Measurements from ENCODE around the gene DGCR8.

DGCR8 gene

DNA sequence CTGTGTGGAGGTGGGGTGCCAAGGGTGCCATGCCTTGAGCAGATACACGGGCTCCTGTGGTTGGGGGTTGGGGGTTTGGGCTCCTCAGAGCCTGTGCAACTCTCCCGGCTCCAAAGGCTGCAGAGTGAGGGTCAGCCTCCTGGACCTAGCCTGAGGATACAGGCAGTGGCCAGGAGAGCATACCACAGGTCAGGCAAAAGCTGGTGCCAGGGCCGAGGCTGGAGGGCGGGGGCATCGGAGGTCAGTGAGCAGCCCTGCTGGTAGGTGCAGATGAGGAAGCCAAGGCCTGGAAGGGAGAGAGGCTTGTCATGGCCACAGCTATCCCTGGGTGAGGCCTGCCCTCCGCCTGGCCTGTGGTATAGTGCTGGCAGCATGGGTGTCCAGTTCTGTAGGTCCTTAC is 25.6 kb upstream of the DGCR8 start:
- no peak overlapping the region for H2BK120ac ChIP-seq (ENCODE audit: low read depth, low read length)
- no peak overlapping the region for H3K4me2 ChIP-seq (ENCODE audit: low read length)
- WGBS (ENCODE audit: extremely low coverage, insufficient coverage, low lambda C conversion rate): no CpG with 5 or more reads among the region's 6 CpGs
- H2BK5ac ChIP-seq (ENCODE audit: low read length): no peak overlapping the region
- no peak overlapping the region for H3K4ac ChIP-seq (ENCODE audit: low read depth, low read length)
- H3K4me1 ChIP-seq (ENCODE audit: control insufficient read depth, low read depth, low read length): no peaks in the 10 kb centered on the region
- H3K9ac ChIP-seq (ENCODE audit: low read length): no peak overlapping the region
- no peaks in the 10 kb centered on the region for H3K36me3 ChIP-seq (ENCODE audit: control insufficient read depth, insufficient read depth, low read length)
- H4K5ac ChIP-seq (ENCODE audit: low read length): no peak overlapping the region
- H3K79me2 ChIP-seq (ENCODE audit: control insufficient read depth, insufficient read depth, low read length): no peaks in the 10 kb centered on the region
- no peak overlapping the region for H3K27ac ChIP-seq (ENCODE audit: low read depth, low read length)
- no peak overlapping the region for H3K23ac ChIP-seq (ENCODE audit: low read length)
- no peaks in the 10 kb centered on the region for H3K27me3 ChIP-seq (ENCODE audit: insufficient read depth, low read length, poor library complexity)
- H2BK15ac ChIP-seq (replicated peaks; ENCODE audit: low read depth): no peak overlapping the region
- H3K18ac ChIP-seq (ENCODE audit: low read length): no peak overlapping the region
- DNase-seq: no peak
- H3K79me1 ChIP-seq (ENCODE audit: low read length): no peaks in the 10 kb centered on the region
- H2AK5ac ChIP-seq (ENCODE audit: low read length): no peak overlapping the region
- H3K4me3 ChIP-seq (ENCODE audit: low read length): no peak overlapping the region
- H3K56ac ChIP-seq (ENCODE audit: low read length): no peak overlapping the region
- no peak overlapping the region for H4K8ac ChIP-seq (ENCODE audit: low read depth, low read length)

DNA sequence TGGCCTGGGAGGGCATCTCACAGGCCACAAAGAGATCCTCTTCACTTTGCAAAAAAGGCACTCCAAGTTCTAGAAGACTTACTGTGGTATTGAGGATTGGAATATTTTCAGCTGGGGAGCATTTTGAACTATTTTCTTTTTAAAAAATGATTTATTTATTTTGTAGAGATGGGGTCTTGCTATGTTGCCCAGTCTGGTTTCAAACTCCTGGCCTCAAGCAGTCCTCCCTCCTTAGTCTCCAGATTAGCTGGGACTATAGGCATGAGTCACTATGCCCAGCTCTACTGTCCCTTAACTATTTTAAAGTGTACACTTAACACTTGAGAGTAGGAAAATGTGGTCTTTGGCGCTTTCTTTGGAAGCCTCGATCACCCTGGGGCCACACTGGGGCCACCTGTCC is 24.9 kb upstream of the DGCR8 start:
- Histone ChIP-seq H3K27ac (ENCODE audit: low read depth, low read length) (no peak overlapping the region), H3K79me2 (ENCODE audit: control insufficient read depth, insufficient read depth, low read length) (no peaks in the 10 kb centered on the region), H3K4ac (ENCODE audit: low read depth, low read length) (no peak overlapping the region), H3K9ac (ENCODE audit: low read length) (no peak overlapping the region), H3K18ac (ENCODE audit: low read length) (no peak overlapping the region), H2BK15ac (replicated peaks; ENCODE audit: low read depth) (no peak overlapping the region), H3K4me3 (ENCODE audit: low read length) (no peak overlapping the region), H2BK5ac (ENCODE audit: low read length) (no peak overlapping the region), H3K27me3 (ENCODE audit: insufficient read depth, low read length, poor library complexity) (no peaks in the 10 kb centered on the region), H3K4me2 (ENCODE audit: low read length) (no peak overlapping the region), H3K4me1 (ENCODE audit: control insufficient read depth, low read depth, low read length) (no peaks in the 10 kb centered on the region), H3K56ac (ENCODE audit: low read length) (no peak overlapping the region), H2AK5ac (ENCODE audit: low read length) (no peak overlapping the region), H3K79me1 (ENCODE audit: low read length) (no peaks in the 10 kb centered on the region), H3K36me3 (ENCODE audit: control insufficient read depth, insufficient read depth, low read length) (no peaks in the 10 kb centered on the region), H4K8ac (ENCODE audit: low read depth, low read length) (no peak overlapping the region), H4K5ac (ENCODE audit: low read length) (no peak overlapping the region), H3K23ac (ENCODE audit: low read length) (no peak overlapping the region), H2BK120ac (ENCODE audit: low read depth, low read length) (no peak overlapping the region)
- no peak for DNase-seq
- no CpG with 5 or more reads among the region's 2 CpGs for WGBS (ENCODE audit: extremely low coverage, insufficient coverage, low lambda C conversion rate)

DNA sequence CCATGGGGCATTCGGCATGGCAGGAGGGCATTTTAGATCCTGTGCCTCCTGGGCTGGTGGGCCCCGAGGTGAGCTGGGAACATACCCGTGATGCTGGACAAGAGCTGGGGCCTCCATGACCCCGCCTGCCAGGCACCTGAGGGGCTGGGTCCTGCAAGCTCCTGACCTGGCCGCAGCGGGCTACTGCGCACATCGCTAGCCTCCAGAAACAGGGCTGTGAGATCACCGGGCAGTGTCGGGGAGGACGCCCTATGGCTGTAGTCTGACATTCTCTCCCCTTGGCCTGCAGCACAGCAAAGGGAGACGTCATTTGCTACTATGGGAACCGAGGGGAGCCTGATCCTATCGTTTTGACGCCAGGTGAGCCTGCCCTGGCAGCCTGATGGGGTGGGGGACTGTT is 24.4 kb upstream of the DGCR8 start:
- H4K8ac ChIP-seq (ENCODE audit: low read depth, low read length): no peak overlapping the region
- no peaks in the 10 kb centered on the region for H3K4me1 ChIP-seq (ENCODE audit: control insufficient read depth, low read depth, low read length)
- H3K27me3 ChIP-seq (ENCODE audit: insufficient read depth, low read length, poor library complexity): no peaks in the 10 kb centered on the region
- H2BK15ac ChIP-seq (replicated peaks; ENCODE audit: low read depth): no peak overlapping the region
- H3K56ac ChIP-seq (ENCODE audit: low read length): no peak overlapping the region
- no peak overlapping the region for H2BK120ac ChIP-seq (ENCODE audit: low read depth, low read length)
- H3K79me1 ChIP-seq (ENCODE audit: low read length): no peaks in the 10 kb centered on the region
- H4K5ac ChIP-seq (ENCODE audit: low read length): no peak overlapping the region
- H3K36me3 ChIP-seq (ENCODE audit: control insufficient read depth, insufficient read depth, low read length): no peaks in the 10 kb centered on the region
- H3K4me2 ChIP-seq (ENCODE audit: low read length): no peak overlapping the region
- no peak overlapping the region for H3K9ac ChIP-seq (ENCODE audit: low read length)
- no peak for DNase-seq
- no peak overlapping the region for H2BK5ac ChIP-seq (ENCODE audit: low read length)
- H3K79me2 ChIP-seq (ENCODE audit: control insufficient read depth, insufficient read depth, low read length): no peaks in the 10 kb centered on the region
- H3K4me3 ChIP-seq (ENCODE audit: low read length): no peak overlapping the region
- H3K27ac ChIP-seq (ENCODE audit: low read depth, low read length): no peak overlapping the region
- no peak overlapping the region for H3K4ac ChIP-seq (ENCODE audit: low read depth, low read length)
- H3K18ac ChIP-seq (ENCODE audit: low read length): no peak overlapping the region
- no peak overlapping the region for H2AK5ac ChIP-seq (ENCODE audit: low read length)
- WGBS (ENCODE audit: extremely low coverage, insufficient coverage, low lambda C conversion rate): no CpG with 5 or more reads among the region's 15 CpGs
- H3K23ac ChIP-seq (ENCODE audit: low read length): no peak overlapping the region

DNA sequence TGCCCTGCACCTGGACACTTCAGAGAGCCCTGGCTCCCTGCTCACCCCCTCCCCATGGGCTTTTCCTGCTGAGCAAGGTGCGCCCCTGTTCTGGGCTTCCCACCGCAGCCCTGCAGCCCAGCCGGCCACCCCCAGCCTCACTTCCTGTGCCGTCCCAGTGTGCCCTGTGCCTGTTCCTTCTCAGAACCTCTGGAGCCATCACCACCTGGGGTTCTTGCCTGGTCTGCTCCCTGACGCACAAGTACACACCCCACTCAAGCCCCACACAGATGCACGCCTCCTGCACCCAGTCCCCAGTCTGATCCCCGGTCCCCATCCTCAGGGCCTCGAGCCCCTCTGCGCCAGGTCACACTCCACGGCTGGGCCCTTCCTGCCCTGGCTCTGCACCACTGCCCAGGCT is 23.9 kb upstream of the DGCR8 start:
- Histone ChIP-seq H2BK120ac (ENCODE audit: low read depth, low read length) (no peak overlapping the region), H4K5ac (ENCODE audit: low read length) (no peak overlapping the region), H3K27ac (ENCODE audit: low read depth, low read length) (no peak overlapping the region), H2BK15ac (replicated peaks; ENCODE audit: low read depth) (no peak overlapping the region), H3K18ac (ENCODE audit: low read length) (no peak overlapping the region), H3K56ac (ENCODE audit: low read length) (no peak overlapping the region), H4K8ac (ENCODE audit: low read depth, low read length) (no peak overlapping the region), H3K27me3 (ENCODE audit: insufficient read depth, low read length, poor library complexity) (no peaks in the 10 kb centered on the region), H2AK5ac (ENCODE audit: low read length) (no peak overlapping the region), H3K79me2 (ENCODE audit: control insufficient read depth, insufficient read depth, low read length) (no peaks in the 10 kb centered on the region), H3K4me3 (ENCODE audit: low read length) (no peak overlapping the region), H2BK5ac (ENCODE audit: low read length) (no peak overlapping the region), H3K36me3 (ENCODE audit: control insufficient read depth, insufficient read depth, low read length) (no peaks in the 10 kb centered on the region), H3K23ac (ENCODE audit: low read length) (no peak overlapping the region), H3K4ac (ENCODE audit: low read depth, low read length) (no peak overlapping the region), H3K4me1 (ENCODE audit: control insufficient read depth, low read depth, low read length) (no peaks in the 10 kb centered on the region), H3K4me2 (ENCODE audit: low read length) (no peak overlapping the region), H3K9ac (ENCODE audit: low read length) (no peak overlapping the region), H3K79me1 (ENCODE audit: low read length) (no peaks in the 10 kb centered on the region)
- no CpG with 5 or more reads among the region's 10 CpGs for WGBS (ENCODE audit: extremely low coverage, insufficient coverage, low lambda C conversion rate)
- no peak for DNase-seq

DNA sequence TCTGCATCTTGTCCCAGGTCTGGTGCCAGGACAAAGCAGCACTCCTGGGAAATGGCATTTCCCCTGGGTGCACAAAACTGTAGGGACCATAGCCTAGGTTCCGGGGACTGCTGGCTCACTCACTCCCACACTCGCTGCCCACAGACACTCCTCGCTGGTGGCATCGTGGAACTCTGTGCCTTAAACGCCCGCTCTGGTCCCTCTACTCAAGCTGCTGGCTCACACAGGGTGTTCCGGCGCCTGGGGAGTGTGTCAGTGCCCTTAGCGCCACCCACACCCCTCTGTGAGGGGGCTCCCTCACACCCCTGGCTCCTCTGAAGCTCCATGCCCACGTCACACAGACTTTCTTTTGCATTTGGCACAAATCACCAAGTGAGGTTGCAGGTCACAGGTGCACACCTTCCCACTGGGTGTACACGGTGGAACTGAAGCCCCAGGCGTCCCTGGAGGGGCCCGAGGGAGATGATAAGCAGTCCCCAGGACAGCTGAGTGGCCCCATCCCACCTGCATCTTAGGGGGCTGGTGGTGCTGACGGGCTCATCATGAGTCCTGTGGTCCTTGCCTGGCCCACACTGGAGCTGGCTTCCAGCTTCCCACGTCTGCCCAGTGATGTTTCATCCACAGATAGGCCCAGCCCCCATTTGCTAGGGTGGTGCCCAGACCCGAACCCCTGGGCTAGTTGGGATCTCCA is 23.2 kb upstream of the DGCR8 start:
- H3K9ac ChIP-seq (ENCODE audit: low read length): no peak overlapping the region
- no peak overlapping the region for H2BK15ac ChIP-seq (replicated peaks; ENCODE audit: low read depth)
- H4K8ac ChIP-seq (ENCODE audit: low read depth, low read length): no peak overlapping the region
- no peak overlapping the region for H3K4ac ChIP-seq (ENCODE audit: low read depth, low read length)
- no peak for DNase-seq
- no peaks in the 10 kb centered on the region for H3K27me3 ChIP-seq (ENCODE audit: insufficient read depth, low read length, poor library complexity)
- no peak overlapping the region for H2BK120ac ChIP-seq (ENCODE audit: low read depth, low read length)
- no peak overlapping the region for H3K27ac ChIP-seq (ENCODE audit: low read depth, low read length)
- H3K79me2 ChIP-seq (ENCODE audit: control insufficient read depth, insufficient read depth, low read length): no peaks in the 10 kb centered on the region
- H2BK5ac ChIP-seq (ENCODE audit: low read length): no peak overlapping the region
- H3K4me3 ChIP-seq (ENCODE audit: low read length): no peak overlapping the region
- H2AK5ac ChIP-seq (ENCODE audit: low read length): no peak overlapping the region
- no peak overlapping the region for H4K5ac ChIP-seq (ENCODE audit: low read length)
- no peak overlapping the region for H3K23ac ChIP-seq (ENCODE audit: low read length)
- no peaks in the 10 kb centered on the region for H3K36me3 ChIP-seq (ENCODE audit: control insufficient read depth, insufficient read depth, low read length)
- no peak overlapping the region for H3K18ac ChIP-seq (ENCODE audit: low read length)
- no peaks in the 10 kb centered on the region for H3K79me1 ChIP-seq (ENCODE audit: low read length)
- WGBS (ENCODE audit: extremely low coverage, insufficient coverage, low lambda C conversion rate): no CpG with 5 or more reads among the region's 16 CpGs
- no peaks in the 10 kb centered on the region for H3K4me1 ChIP-seq (ENCODE audit: control insufficient read depth, low read depth, low read length)
- no peak overlapping the region for H3K56ac ChIP-seq (ENCODE audit: low read length)
- H3K4me2 ChIP-seq (ENCODE audit: low read length): no peak overlapping the region

DNA sequence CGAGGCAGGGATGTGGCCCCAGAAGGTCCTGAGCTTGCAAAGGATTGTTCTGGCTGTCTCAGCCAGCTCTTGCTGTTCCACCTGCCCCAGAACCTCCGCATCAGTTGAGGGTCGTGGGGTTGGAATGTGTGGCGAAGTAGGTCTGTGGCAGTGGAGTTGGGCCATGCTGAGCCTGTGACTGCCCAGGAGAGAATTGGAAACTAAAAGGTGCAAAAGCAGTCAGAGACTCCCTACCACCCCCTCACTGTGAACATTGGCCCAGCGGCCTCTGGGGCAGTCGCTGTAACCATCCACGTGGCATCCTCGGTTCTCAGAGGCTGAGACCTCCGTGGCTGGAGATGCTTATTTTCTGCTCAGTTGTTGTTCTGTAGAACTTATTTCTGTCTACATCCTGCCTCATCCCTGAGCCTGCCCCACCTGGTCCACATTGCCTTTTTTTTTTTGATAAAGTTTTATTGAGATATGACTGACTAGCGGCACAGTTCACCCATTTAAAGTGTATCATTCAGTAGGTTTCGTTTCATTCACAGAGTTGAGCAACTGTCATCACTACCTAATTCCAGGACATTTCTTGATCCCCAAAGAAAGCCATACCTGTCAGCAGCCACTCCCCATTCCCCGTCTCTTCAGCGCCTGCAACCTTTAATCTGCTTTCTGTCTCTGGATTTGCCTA is 22.3 kb upstream of the DGCR8 start:
- no peak overlapping the region for H3K4me2 ChIP-seq (ENCODE audit: low read length)
- H3K4me3 ChIP-seq (ENCODE audit: low read length): no peak overlapping the region
- H3K36me3 ChIP-seq (ENCODE audit: control insufficient read depth, insufficient read depth, low read length): no peaks in the 10 kb centered on the region
- H3K79me2 ChIP-seq (ENCODE audit: control insufficient read depth, insufficient read depth, low read length): no peaks in the 10 kb centered on the region
- H4K5ac ChIP-seq (ENCODE audit: low read length): no peak overlapping the region
- no peak overlapping the region for H3K18ac ChIP-seq (ENCODE audit: low read length)
- DNase-seq: no peak
- no peak overlapping the region for H2AK5ac ChIP-seq (ENCODE audit: low read length)
- H2BK5ac ChIP-seq (ENCODE audit: low read length): no peak overlapping the region
- no peak overlapping the region for H3K23ac ChIP-seq (ENCODE audit: low read length)
- no CpG with 5 or more reads among the region's 13 CpGs for WGBS (ENCODE audit: extremely low coverage, insufficient coverage, low lambda C conversion rate)
- H3K27me3 ChIP-seq (ENCODE audit: insufficient read depth, low read length, poor library complexity): no peaks in the 10 kb centered on the region
- H3K79me1 ChIP-seq (ENCODE audit: low read length): no peaks in the 10 kb centered on the region
- H4K8ac ChIP-seq (ENCODE audit: low read depth, low read length): no peak overlapping the region
- no peak overlapping the region for H3K4ac ChIP-seq (ENCODE audit: low read depth, low read length)
- H2BK120ac ChIP-seq (ENCODE audit: low read depth, low read length): no peak overlapping the region
- no peak overlapping the region for H2BK15ac ChIP-seq (replicated peaks; ENCODE audit: low read depth)
- no peak overlapping the region for H3K56ac ChIP-seq (ENCODE audit: low read length)
- H3K27ac ChIP-seq (ENCODE audit: low read depth, low read length): no peak overlapping the region
- no peaks in the 10 kb centered on the region for H3K4me1 ChIP-seq (ENCODE audit: control insufficient read depth, low read depth, low read length)
- H3K9ac ChIP-seq (ENCODE audit: low read length): no peak overlapping the region

Data from mesendoderm (in vitro differentiated cells).